Gastrocnemius medialis (tissue), 4 donors: ENCODE measurements around the gene OR6J1.
"Not testable (repeated sequence)": the region's sequence is repeated elsewhere in the genome, so short reads cannot be mapped to it uniquely, and the experiment has no call there.

Source experiments
- CTCF ChIP-seq, 5 experiments: fragments of 450-650 bp in 3 of 5; fragments of 200-600 bp in 2 of 5; sonication (generic) in 2 of 5; IDR thresholded peaks in 4 of 5; conservative IDR thresholded peaks in 1 of 5; 1 replicate in 4 of 5; 2 replicates in 1 of 5; pipeline ENCODE4 v1.5.1; 2016 to 2019; ENCODE audit warnings: antibody characterized with exemption in 5 of 5, mild to moderate bottlenecking in 3 of 5, moderate library complexity in 3 of 5
- POLR2A ChIP-seq, 2 donors: fragments of 450-650 bp; IDR thresholded peaks; one replicate each; pipeline ENCODE4 v1.6.1; 2017; ENCODE audit warnings: antibody characterized with exemption in 2 of 2, mild to moderate bottlenecking in 2 of 2, moderate library complexity in 2 of 2

GRCh38 chr14:22587677-22588422 lies 56.3 kb downstream of the OR6J1 start:
- TF ChIP-seq POLR2A (IDR thresholded peaks at IDR 0.05); CTCF (IDR thresholded peaks at IDR 0.05 in 4 of 5, conservative IDR thresholded peaks at IDR 0.05 in 1 of 5): not testable (repeated sequence)
